GM21576 (cell line): ENCODE results near the gene MAPRE2.
A peak's percentile ranks its signal among the peaks of the same experiment; 100 is the strongest.

ENCODE experiments used
- ATAC-seq: cut with Tn5 transposase; IDR thresholded peaks from one replicate; pipeline ENCODE4 v1.9.1; 2021; ENCODE audit warnings: mild to moderate bottlenecking, moderate library complexity; ENCODE audit not compliant: unreplicated experiment

Gene MAPRE2

GRCh38 chr18:35061336-35061735, 20.1 kb downstream of the MAPRE2 start:
- no peak for ATAC-seq

- no peak for ATAC-seq
These were observed 20.6 kb downstream of the MAPRE2 start for GRCh38 chr18:35061804-35062203.

GRCh38 chr18:35062408-35062807, 21.2 kb downstream of the MAPRE2 start:
- ATAC-seq, result no peak

- no peak for ATAC-seq
These were observed 22.9 kb downstream of the MAPRE2 start for GRCh38 chr18:35063875-35064690.

GRCh38 chr18:35067454-35067853, 26.2 kb downstream of the MAPRE2 start:
- ATAC-seq, result no peak

GRCh38 chr18:35071819-35072247, 30.6 kb downstream of the MAPRE2 start:
- peak; percentile 78 for ATAC-seq

GRCh38 chr18:35072616-35073015, 31.4 kb downstream of the MAPRE2 start:
- no peak for ATAC-seq

GRCh38 chr18:35073186-35074105, 32.2 kb downstream of the MAPRE2 start:
- no peak for ATAC-seq

- no peak for ATAC-seq
These were observed 33.4 kb downstream of the MAPRE2 start for GRCh38 chr18:35074581-35074980.

- ATAC-seq, result no peak
These were observed 33.9 kb downstream of the MAPRE2 start for GRCh38 chr18:35075132-35075531.

- no peak for ATAC-seq
These were observed 35.1 kb downstream of the MAPRE2 start for GRCh38 chr18:35076135-35076924.

- ATAC-seq, result no peak
These were observed 36.7 kb downstream of the MAPRE2 start for GRCh38 chr18:35077937-35078336.

GRCh38 chr18:35080058-35080457, 38.8 kb downstream of the MAPRE2 start:
- ATAC-seq, result no peak

- ATAC-seq, result no peak
These were observed 42.0 kb downstream of the MAPRE2 start for GRCh38 chr18:35083174-35083712.

GRCh38 chr18:35084494-35085449, 43.6 kb downstream of the MAPRE2 start:
- ATAC-seq, result no peak

- no peak for ATAC-seq
These were observed 44.5 kb downstream of the MAPRE2 start for GRCh38 chr18:35085450-35086380.

- ATAC-seq, result no peak
These were observed 45.5 kb downstream of the MAPRE2 start for GRCh38 chr18:35086704-35087103.

- ATAC-seq, result no peak
These were observed 46.5 kb downstream of the MAPRE2 start for GRCh38 chr18:35087726-35088125.
